Measurements from ENCODE around the gene LRRC71. TPM values are rescaled to one million over a fixed set of nuclear protein-coding genes. Genes with fewer than 3 reads are reported as not detected.

The LRRC71 gene
- total and polyA plus RNA-seq, 2 donors (not counting 1 experiment from before 2014, with no cell fraction given), result not detected

DNA sequence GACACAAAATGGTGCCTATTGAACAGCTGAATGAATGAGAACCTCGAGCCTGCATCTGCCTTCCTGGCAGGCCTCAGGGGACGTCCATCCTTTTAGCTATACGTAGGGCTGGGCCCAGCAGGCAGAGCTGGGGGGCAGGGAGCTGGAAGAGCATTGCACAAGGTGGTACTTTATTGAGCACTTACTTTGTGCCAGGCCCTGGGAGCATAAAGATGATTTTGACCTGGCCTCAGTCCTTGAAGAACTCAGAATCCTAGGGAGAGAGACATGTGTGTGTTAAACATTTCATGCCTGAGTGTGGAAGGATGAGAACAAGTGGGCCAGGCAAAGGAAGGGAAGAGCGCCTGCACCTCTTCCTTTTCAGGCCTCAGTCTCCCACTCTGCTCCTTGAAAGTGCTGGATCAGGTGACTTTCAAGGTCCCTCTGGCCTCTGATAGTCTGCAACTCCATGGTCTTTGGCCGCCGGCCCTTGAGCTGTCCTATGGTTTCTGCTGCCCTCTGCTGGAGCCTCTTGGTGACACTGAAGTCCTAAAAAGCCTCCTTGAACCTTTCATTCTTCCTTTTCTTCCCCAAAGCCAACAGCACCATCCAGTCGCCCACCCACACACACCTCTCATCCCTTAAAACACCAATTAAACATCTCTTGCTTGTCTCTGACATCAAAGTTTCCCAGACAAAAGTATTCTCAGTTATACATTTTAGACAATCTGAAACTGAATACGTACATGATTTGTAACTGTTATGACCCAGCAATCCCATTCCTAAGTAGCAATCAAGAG, 30.4 kb upstream of the LRRC71 start:
- Mint-ChIP-seq H3K4me3 (no peak overlapping the region), H3K27me3 (peaks cover 66% of the 10 kb centered on the region), H3K9me3 (ENCODE audit: insufficient read depth) (no peaks in the 10 kb centered on the region), H3K4me1 (peaks cover 15% of the 10 kb centered on the region), H3K27ac (no peak overlapping the region)
- Histone ChIP-seq H4K20me1 (ENCODE audit: control insufficient read depth, insufficient read depth, low read length, poor library complexity, severe bottlenecking) (no peaks in the 10 kb centered on the region), H3K4me2 (replicated peaks; ENCODE audit: low read depth, low read length, poor library complexity, severe bottlenecking) (no peak overlapping the region), H3K4me3 (ENCODE audit: control extremely low read depth in 1 of 5, extremely low read depth in 1 of 5, insufficient read depth in 1 of 5, low read depth in 2 of 5, low read length in 4 of 5) (no peak overlapping the region), H3K27me3 (replicated peaks in 1 of 4; ENCODE audit: control extremely low read depth in 1 of 4, control insufficient read depth in 3 of 4, insufficient read depth in 4 of 4, low read length in 3 of 4) (peaks cover 0 to 69% (median 28%) of the 10 kb centered on the region in 4 experiments), H3K36me3 (replicated peaks in 1 of 2; ENCODE audit: control extremely low read depth in 1 of 2, control insufficient read depth in 1 of 2, extremely low read depth in 1 of 2, insufficient read depth in 2 of 2, low read length in 1 of 2) (no peaks in the 10 kb centered on the region), H3K27ac (ENCODE audit: low read length in 2 of 2) (no peak overlapping the region), H3K9me3 (ENCODE audit: control extremely low read depth in 1 of 3, control insufficient read depth in 2 of 3, insufficient read depth in 1 of 3, low read length in 2 of 3) (peaks cover 0 to 14% (median 0%) of the 10 kb centered on the region in 3 donors), H3K9ac (ENCODE audit: low read length) (no peak overlapping the region), H3K79me2 (ENCODE audit: control insufficient read depth, insufficient read depth, low read length) (no peaks in the 10 kb centered on the region), H3K4me1 (ENCODE audit: control insufficient read depth in 2 of 2, insufficient read depth in 2 of 2, low read length in 2 of 2) (peaks cover 21 to 24% of the 10 kb centered on the region in 2 donors), H2AFZ (ENCODE audit: insufficient read depth, low read depth, low read length, poor library complexity, severe bottlenecking) (no peak overlapping the region)
- no peak for TF ChIP-seq EZH2 (IDR thresholded peaks at IDR 0.05; ENCODE audit: borderline replicate concordance, insufficient read depth, low read depth, low read length, poor library complexity, severe bottlenecking)
- TF ChIP-seq, protein P1, sequence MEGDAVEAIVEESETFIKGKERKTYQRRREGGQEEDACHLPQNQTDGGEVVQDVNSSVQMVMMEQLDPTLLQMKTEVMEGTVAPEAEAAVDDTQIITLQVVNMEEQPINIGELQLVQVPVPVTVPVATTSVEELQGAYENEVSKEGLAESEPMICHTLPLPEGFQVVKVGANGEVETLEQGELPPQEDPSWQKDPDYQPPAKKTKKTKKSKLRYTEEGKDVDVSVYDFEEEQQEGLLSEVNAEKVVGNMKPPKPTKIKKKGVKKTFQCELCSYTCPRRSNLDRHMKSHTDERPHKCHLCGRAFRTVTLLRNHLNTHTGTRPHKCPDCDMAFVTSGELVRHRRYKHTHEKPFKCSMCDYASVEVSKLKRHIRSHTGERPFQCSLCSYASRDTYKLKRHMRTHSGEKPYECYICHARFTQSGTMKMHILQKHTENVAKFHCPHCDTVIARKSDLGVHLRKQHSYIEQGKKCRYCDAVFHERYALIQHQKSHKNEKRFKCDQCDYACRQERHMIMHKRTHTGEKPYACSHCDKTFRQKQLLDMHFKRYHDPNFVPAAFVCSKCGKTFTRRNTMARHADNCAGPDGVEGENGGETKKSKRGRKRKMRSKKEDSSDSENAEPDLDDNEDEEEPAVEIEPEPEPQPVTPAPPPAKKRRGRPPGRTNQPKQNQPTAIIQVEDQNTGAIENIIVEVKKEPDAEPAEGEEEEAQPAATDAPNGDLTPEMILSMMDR (IDR thresholded peaks at IDR 0.05), result peak; percentile 78
- ChIA-PET POLR2A (no interaction called here), CTCF (interaction anchor here (0.5 to 4.7 kb wide), 25 partner anchors 9 to 272 kb away, joined by 3 to 84 read pairs (median 4); no protein-coding TSS in a partner anchor)
- intact Hi-C loops (cut with micrococcal nuclease), result loop anchor here (1.0 to 2.0 kb wide), 2 partner anchors 51 to 265 kb away; no protein-coding TSS in a partner anchor
- ATAC-seq (ENCODE audit: low read depth), result peak; percentile 58
- DNase-seq, result peak; percentile 67
- whole genome bisulfite sequencing (ENCODE audit: insufficient coverage), result 28% methylated on average over 6 of the region's 8 CpGs
